WTC11 (cell line): ENCODE measurements around the gene PRRG1.

Source experiments
- ATF2 ChIP-seq: sonication (generic); formaldehyde crosslinking; IDR thresholded peaks from 2 replicates; pipeline ENCODE4 v1.8.1; 2022; ENCODE audit warnings: low read depth, missing genetic modification reagents, borderline replicate concordance
- ATF3 ChIP-seq: sonication (generic); formaldehyde crosslinking; conservative IDR thresholded peaks from 2 replicates; pipeline ENCODE4 v1.8.1; 2022; ENCODE audit warnings: mild to moderate bottlenecking, missing genetic modification reagents
- ATF6 ChIP-seq: sonication (generic); formaldehyde crosslinking; IDR thresholded peaks from 2 replicates; pipeline ENCODE4 v1.8.1; 2023; ENCODE audit warnings: mild to moderate bottlenecking, missing genetic modification reagents
- CBFB ChIP-seq: sonication (generic); formaldehyde crosslinking; IDR thresholded peaks from 2 replicates; pipeline ENCODE4 v1.8.1; 2022; ENCODE audit warnings: mild to moderate bottlenecking, low read depth, missing genetic modification reagents
- CTCF ChIP-seq: fragments of 200-600 bp; IDR thresholded peaks from 2 replicates; pipeline ENCODE4 v1.8.0; 2022; ENCODE audit warnings: antibody characterized with exemption
- E2F4 ChIP-seq: sonication (generic); formaldehyde crosslinking; IDR thresholded peaks from 2 replicates; pipeline ENCODE4 v1.8.1; 2022; ENCODE audit warnings: low read depth, mild to moderate bottlenecking, moderate library complexity, missing genetic modification reagents, borderline replicate concordance
- HMGXB4 ChIP-seq: sonication (generic); formaldehyde crosslinking; IDR thresholded peaks from 2 replicates; pipeline ENCODE4 v1.8.1; 2023; ENCODE audit warnings: mild to moderate bottlenecking, moderate library complexity, missing genetic modification reagents
- JUN ChIP-seq: sonication (generic); formaldehyde crosslinking; IDR thresholded peaks from 2 replicates; pipeline ENCODE4 v1.8.0; 2023; ENCODE audit warnings: mild to moderate bottlenecking, missing genetic modification reagents
- KAT7 ChIP-seq: sonication (generic); formaldehyde crosslinking; IDR thresholded peaks from 2 replicates; pipeline ENCODE4 v1.8.1; 2023; ENCODE audit warnings: missing genetic modification reagents, mild to moderate bottlenecking, borderline replicate concordance
- NFYB ChIP-seq: sonication (generic); formaldehyde crosslinking; conservative IDR thresholded peaks from 2 replicates; pipeline ENCODE4 v1.8.0; 2022; ENCODE audit warnings: low read depth, missing genetic modification reagents
- ZNF512 ChIP-seq: sonication (generic); formaldehyde crosslinking; IDR thresholded peaks from 2 replicates; pipeline ENCODE4 v1.8.1; 2022; ENCODE audit warnings: missing genetic modification reagents, borderline replicate concordance

GRCh38 chrX:37371578-37371991 lies 22.4 kb downstream of the PRRG1 start:
- no peak for TF ChIP-seq KAT7 (CRISPR knock-in tag)
- no peak for TF ChIP-seq ATF2
- no peak for TF ChIP-seq ATF6 (CRISPR knock-in tag)
- no peak for TF ChIP-seq JUN (CRISPR knock-in tag)
- no peak for TF ChIP-seq NFYB (CRISPR knock-in tag)
- TF ChIP-seq ATF3 (CRISPR knock-in tag), result no peak
- no peak for TF ChIP-seq CTCF
- TF ChIP-seq ZNF512 (CRISPR knock-in tag), result no peak
- no peak for TF ChIP-seq E2F4 (CRISPR knock-in tag)
- TF ChIP-seq HMGXB4 (CRISPR knock-in tag), result no peak
- TF ChIP-seq CBFB (CRISPR knock-in tag), result no peak
